CD4-positive, alpha-beta T cell treated with Interleukin-4 for 4 hours (primary cell): ENCODE data around the gene TMEM17.

Experiments used
- DNase-seq: peaks from one replicate; pipeline ENCODE4 v3.0.0-alpha.2; 2020

Gene TMEM17

DNA sequence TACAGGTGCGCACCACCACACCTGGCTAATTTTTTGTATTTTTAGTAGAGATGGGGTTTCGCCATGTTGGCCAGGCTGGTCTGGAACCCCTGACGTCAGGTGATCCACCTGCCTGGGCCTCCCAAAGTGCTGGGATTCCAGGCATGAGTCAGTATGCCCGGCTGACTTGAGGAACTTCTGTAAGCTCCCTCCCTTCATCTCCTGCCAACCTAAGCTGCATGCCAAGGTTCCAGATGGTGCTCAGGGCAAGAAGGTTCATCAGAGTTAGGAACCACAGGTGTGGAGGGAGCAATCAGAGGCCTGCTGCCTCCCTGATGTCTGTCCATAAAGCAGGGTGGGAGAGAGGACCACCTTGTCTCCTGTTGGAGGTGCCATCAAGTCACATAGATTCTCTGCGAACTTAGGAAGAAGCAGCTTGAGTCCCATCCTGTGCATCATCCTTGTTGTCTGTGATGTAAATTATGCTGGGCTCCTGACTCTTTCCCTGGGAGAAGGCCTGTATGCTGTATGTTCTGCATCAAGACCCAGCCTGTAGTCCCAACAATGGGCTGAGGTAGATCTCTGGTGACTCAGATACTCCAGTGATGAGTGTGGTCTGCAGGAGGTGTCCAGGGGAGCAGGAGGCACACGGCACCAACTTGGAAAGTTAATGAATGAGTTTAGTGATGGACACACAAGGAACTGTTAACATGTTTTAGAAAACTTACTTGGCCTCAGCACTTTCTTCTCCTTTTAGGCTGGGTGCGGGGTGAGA, 53.1 kb downstream of the TMEM17 start:
- no peak for DNase-seq

DNA sequence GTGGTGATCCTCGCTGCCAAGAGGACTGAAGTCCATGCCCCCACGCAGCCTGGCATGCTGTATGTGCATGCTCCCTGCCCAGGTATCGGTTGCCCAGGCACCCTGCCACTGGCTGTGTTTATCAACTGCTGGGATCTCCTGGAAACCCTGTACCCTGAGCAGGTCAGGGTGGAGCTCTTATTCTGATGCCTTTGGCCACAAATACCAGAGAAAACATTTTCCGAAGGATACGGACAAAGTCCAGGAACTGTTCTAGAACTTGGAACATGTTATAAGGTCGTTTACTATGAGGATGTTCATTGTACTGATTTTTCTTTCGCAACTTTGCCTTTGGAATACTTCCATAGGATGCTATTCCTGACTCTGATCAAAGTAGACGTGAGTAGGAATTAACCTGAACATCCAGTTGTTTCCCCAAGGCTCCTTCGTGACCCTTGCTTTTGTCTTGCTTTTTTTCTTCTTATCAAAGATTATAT, 55.2 kb downstream of the TMEM17 start:
- DNase-seq, result no peak
